HepG2 (cell line): ENCODE measurements around the gene NGEF. TPM values are rescaled to one million over a fixed set of nuclear protein-coding genes. Genes with fewer than 3 reads are reported as not detected.
A peak's percentile ranks its signal among the peaks of the same experiment; 100 is the strongest.

Experiments used
- ATF7-NPFF ChIP-seq: sonication (generic); formaldehyde crosslinking; IDR thresholded peaks from 2 replicates; pipeline ENCODE4 v1.8.1; 2023; ENCODE audit warnings: mild to moderate bottlenecking, low read depth, missing genetic modification reagents, moderate library complexity
- MAX ChIP-seq: IDR thresholded peaks from 2 replicates; pipeline ENCODE4 v1.6.1; 2012; ENCODE audit warnings: inconsistent platforms
- NAIF1 ChIP-seq: sonication (generic); formaldehyde crosslinking; IDR thresholded peaks from 2 replicates; pipeline ENCODE4 v1.5.0; 2020; ENCODE audit warnings: mild to moderate bottlenecking, missing genetic modification reagents, borderline replicate concordance
- NFE2L2 ChIP-seq: fragments of 150-350 bp; IDR thresholded peaks from 2 replicates; pipeline ENCODE4 v1.6.1; 2014; ENCODE audit warnings: low read length
- NFYB ChIP-seq: sonication (generic); formaldehyde crosslinking; IDR thresholded peaks from 2 replicates; pipeline ENCODE4 v1.4.0; 2020; ENCODE audit warnings: missing genetic modification reagents
- PITX1 ChIP-seq: sonication (generic); formaldehyde crosslinking; IDR thresholded peaks from 2 replicates; pipeline ENCODE4 v1.5.1; 2020; ENCODE audit warnings: mild to moderate bottlenecking, missing genetic modification reagents
- RORA ChIP-seq: sonication (generic); formaldehyde crosslinking; IDR thresholded peaks from 2 replicates; pipeline ENCODE4 v1.5.0; 2020; ENCODE audit warnings: mild to moderate bottlenecking, missing genetic modification reagents, moderate library complexity
- TSC22D2 ChIP-seq: sonication (generic); formaldehyde crosslinking; IDR thresholded peaks from 2 replicates; pipeline ENCODE4 v1.5.1; 2020; ENCODE audit warnings: missing genetic modification reagents, mild to moderate bottlenecking, borderline replicate concordance
- ZNF33B ChIP-seq: sonication (generic); formaldehyde crosslinking; IDR thresholded peaks from 2 replicates; pipeline ENCODE4 v1.5.1; 2020; ENCODE audit warnings: mild to moderate bottlenecking, missing genetic modification reagents
- ZNF362 ChIP-seq: sonication (generic); formaldehyde crosslinking; IDR thresholded peaks from 2 replicates; pipeline ENCODE4 v1.4.0; 2020; ENCODE audit warnings: missing genetic modification reagents, mild to moderate bottlenecking, borderline replicate concordance
- ZNF550 ChIP-seq: sonication (generic); formaldehyde crosslinking; IDR thresholded peaks from 2 replicates; pipeline ENCODE4 v1.4.0; 2020; ENCODE audit warnings: mild to moderate bottlenecking, missing genetic modification reagents, borderline replicate concordance
- polyA plus RNA-seq, 8 experiments: library from polyadenylated mRNA; depleted of rRNA in 3 of 8; stranded (reverse) in 7 of 8; unstranded in 1 of 8; fragments of >200 nt; fragmentation: Illumina TruSeq in 4 of 8; extraction: Trizol in 4 of 8; gene quantifications; 2 replicates each; pipeline versions ENCODE4 v1.2.1 to v1.2.3, GENCODE V29; 2011 to 2016; ENCODE audit warnings: low read depth in 4 of 8, missing spikeins in 1 of 8, mixed read lengths in 1 of 8; ENCODE audit not compliant: insufficient read depth in 1 of 8
- total RNA-seq, 5 experiments: library from RNA; depleted of rRNA; stranded (reverse); fragments of >200 nt; fragmentation: Illumina TruSeq; extraction: Trizol; gene quantifications; 2 replicates each; pipeline ENCODE4 v1.2.3, GENCODE V29; 2016; ENCODE audit warnings: low read depth in 1 of 5
- TF ChIP-seq, protein P1 (sequence below): sonication (generic); formaldehyde crosslinking; IDR thresholded peaks from 2 replicates; pipeline ENCODE4 v1.5.0; 2020; ENCODE audit warnings: mild to moderate bottlenecking, missing genetic modification reagents
- TF ChIP-seq, protein P2 (sequence below): sonication (generic); formaldehyde crosslinking; IDR thresholded peaks from 2 replicates; pipeline ENCODE4 v1.4.0; 2020; ENCODE audit warnings: missing genetic modification reagents, borderline replicate concordance
- TF ChIP-seq, protein P3 (sequence below): sonication (generic); formaldehyde crosslinking; conservative IDR thresholded peaks from 2 replicates; pipeline ENCODE4 v1.8.0; 2022; ENCODE audit warnings: mild to moderate bottlenecking, moderate library complexity, missing genetic modification reagents

Gene NGEF
- total and polyA plus RNA-seq, 2 of the 13 experiments (the other 11 are each of a cell fraction or from before 2014, with no cell fraction given) = 14.4 to 36.9 TPM

- TF ChIP-seq NFE2L2 = no peak
- TF ChIP-seq, protein P1, sequence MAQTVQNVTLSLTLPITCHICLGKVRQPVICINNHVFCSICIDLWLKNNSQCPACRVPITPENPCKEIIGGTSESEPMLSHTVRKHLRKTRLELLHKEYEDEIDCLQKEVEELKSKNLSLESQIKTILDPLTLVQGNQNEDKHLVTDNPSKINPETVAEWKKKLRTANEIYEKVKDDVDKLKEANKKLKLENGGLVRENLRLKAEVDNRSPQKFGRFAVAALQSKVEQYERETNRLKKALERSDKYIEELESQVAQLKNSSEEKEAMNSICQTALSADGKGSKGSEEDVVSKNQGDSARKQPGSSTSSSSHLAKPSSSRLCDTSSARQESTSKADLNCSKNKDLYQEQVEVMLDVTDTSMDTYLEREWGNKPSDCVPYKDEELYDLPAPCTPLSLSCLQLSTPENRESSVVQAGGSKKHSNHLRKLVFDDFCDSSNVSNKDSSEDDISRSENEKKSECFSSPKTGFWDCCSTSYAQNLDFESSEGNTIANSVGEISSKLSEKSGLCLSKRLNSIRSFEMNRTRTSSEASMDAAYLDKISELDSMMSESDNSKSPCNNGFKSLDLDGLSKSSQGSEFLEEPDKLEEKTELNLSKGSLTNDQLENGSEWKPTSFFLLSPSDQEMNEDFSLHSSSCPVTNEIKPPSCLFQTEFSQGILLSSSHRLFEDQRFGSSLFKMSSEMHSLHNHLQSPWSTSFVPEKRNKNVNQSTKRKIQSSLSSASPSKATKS (CRISPR knock-in tag) = no peak
- no peak for TF ChIP-seq TSC22D2 (CRISPR knock-in tag)
- TF ChIP-seq, protein P2, sequence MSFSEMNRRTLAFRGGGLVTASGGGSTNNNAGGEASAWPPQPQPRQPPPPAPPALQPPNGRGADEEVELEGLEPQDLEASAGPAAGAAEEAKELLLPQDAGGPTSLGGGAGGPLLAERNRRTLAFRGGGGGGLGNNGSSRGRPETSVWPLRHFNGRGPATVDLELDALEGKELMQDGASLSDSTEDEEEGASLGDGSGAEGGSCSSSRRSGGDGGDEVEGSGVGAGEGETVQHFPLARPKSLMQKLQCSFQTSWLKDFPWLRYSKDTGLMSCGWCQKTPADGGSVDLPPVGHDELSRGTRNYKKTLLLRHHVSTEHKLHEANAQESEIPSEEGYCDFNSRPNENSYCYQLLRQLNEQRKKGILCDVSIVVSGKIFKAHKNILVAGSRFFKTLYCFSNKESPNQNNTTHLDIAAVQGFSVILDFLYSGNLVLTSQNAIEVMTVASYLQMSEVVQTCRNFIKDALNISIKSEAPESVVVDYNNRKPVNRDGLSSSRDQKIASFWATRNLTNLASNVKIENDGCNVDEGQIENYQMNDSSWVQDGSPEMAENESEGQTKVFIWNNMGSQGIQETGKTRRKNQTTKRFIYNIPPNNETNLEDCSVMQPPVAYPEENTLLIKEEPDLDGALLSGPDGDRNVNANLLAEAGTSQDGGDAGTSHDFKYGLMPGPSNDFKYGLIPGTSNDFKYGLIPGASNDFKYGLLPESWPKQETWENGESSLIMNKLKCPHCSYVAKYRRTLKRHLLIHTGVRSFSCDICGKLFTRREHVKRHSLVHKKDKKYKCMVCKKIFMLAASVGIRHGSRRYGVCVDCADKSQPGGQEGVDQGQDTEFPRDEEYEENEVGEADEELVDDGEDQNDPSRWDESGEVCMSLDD (CRISPR knock-in tag) = no peak
- no peak for TF ChIP-seq NAIF1 (CRISPR knock-in tag)
- no peak for TF ChIP-seq ZNF550
- no peak for TF ChIP-seq ATF7-NPFF
- no peak for TF ChIP-seq RORA (CRISPR knock-in tag)
- TF ChIP-seq PITX1 = 0 out of 2 replicates have a peak, but pooled peaks have one; percentile 5
- no peak for TF ChIP-seq ZNF33B (CRISPR knock-in tag)
- 0 out of 2 replicates have a peak, but pooled peaks have one; percentile 6 for TF ChIP-seq MAX
- TF ChIP-seq ZNF362 = no peak; the same call in 1 of the 2 replicates
- TF ChIP-seq, protein P3, sequence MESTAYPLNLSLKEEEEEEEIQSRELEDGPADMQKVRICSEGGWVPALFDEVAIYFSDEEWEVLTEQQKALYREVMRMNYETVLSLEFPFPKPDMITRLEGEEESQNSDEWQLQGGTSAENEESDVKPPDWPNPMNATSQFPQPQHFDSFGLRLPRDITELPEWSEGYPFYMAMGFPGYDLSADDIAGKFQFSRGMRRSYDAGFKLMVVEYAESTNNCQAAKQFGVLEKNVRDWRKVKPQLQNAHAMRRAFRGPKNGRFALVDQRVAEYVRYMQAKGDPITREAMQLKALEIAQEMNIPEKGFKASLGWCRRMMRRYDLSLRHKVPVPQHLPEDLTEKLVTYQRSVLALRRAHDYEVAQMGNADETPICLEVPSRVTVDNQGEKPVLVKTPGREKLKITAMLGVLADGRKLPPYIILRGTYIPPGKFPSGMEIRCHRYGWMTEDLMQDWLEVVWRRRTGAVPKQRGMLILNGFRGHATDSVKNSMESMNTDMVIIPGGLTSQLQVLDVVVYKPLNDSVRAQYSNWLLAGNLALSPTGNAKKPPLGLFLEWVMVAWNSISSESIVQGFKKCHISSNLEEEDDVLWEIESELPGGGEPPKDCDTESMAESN = no peak
- TF ChIP-seq NFYB = no peak
These were observed 16.3 kb upstream of the NGEF start (continued) for GRCh38 chr2:233029321-233029720.
